GM23338 (cell line): ENCODE data around the gene TLR9. TPM values are rescaled to one million over a fixed set of nuclear protein-coding genes. Genes with fewer than 3 reads are reported as not detected.

Experiments
- ATAC-seq: fragments of 200-7000 bp; cut with Tn5 transposase; 3 replicates; pipeline ENCODE4 v1.9.1; 2020
- DNase-seq: peaks from one replicate; pipeline ENCODE4 v3.0.0-alpha.2; 2015; ENCODE audit warnings: low spot score
- H2AFZ ChIP-seq: fragments of 200-600 bp; sonication (generic); 2 replicates; pipeline ENCODE4 v1.8.0; 2016; ENCODE audit warnings: antibody characterized with exemption, mild to moderate bottlenecking, moderate library complexity
- H3F3A ChIP-seq: fragments of 200-600 bp; sonication (generic); replicated peaks from 2 replicates; pipeline ENCODE4 v1.8.0; 2017; ENCODE audit warnings: antibody characterized with exemption, mixed run types, low read depth
- H3K27ac ChIP-seq: fragments of 200-600 bp; sonication (generic); 2 replicates; pipeline ENCODE4 v1.6.1; 2016; ENCODE audit warnings: low read depth
- H3K27me3 ChIP-seq: fragments of 200-600 bp; sonication (generic); 2 replicates; pipeline ENCODE4 v1.8.0; 2016; ENCODE audit warnings: mild to moderate bottlenecking, mixed run types, moderate library complexity; ENCODE audit not compliant: insufficient read depth
- H3K36me3 ChIP-seq: fragments of 200-600 bp; sonication (generic); 2 replicates; pipeline ENCODE4 v1.8.0; 2016; ENCODE audit warnings: mild to moderate bottlenecking; ENCODE audit not compliant: insufficient read depth
- H3K4me1 ChIP-seq: fragments of 200-600 bp; sonication (generic); 2 replicates; pipeline ENCODE4 v1.8.0; 2016; ENCODE audit warnings: mild to moderate bottlenecking, moderate library complexity; ENCODE audit not compliant: insufficient read depth
- H3K4me2 ChIP-seq: fragments of 200-600 bp; sonication (generic); 2 replicates; pipeline ENCODE4 v1.7.1; 2017; ENCODE audit warnings: mixed run types
- H3K4me3 ChIP-seq: fragments of 200-600 bp; sonication (generic); 2 replicates; pipeline ENCODE4 v1.6.1; 2016; ENCODE audit warnings: mixed run types
- H3K79me2 ChIP-seq: fragments of 200-600 bp; sonication (generic); replicated peaks from 2 replicates; pipeline ENCODE4 v1.8.0; 2017; ENCODE audit warnings: mild to moderate bottlenecking; ENCODE audit not compliant: insufficient read depth
- H3K9me2 ChIP-seq: fragments of 200-600 bp; sonication (generic); 2 replicates; pipeline ENCODE4 v1.8.0; 2017; ENCODE audit not compliant: insufficient read depth
- H4K20me1 ChIP-seq: fragments of 200-600 bp; sonication (generic); replicated peaks from 2 replicates; pipeline ENCODE4 v1.8.0; 2017; ENCODE audit warnings: mild to moderate bottlenecking; ENCODE audit not compliant: insufficient read depth
- H3K27ac Mint-ChIP-seq: 2 replicates; pipeline ENCODE4 v1.8.0; 2020; ENCODE audit warnings: inconsistent platforms, mild to moderate bottlenecking, moderate library complexity, mixed read lengths
- H3K27me3 Mint-ChIP-seq: 3 replicates; pipeline ENCODE4 v1.8.0; 2022; ENCODE audit warnings: low read depth, mild to moderate bottlenecking, moderate library complexity, mixed read lengths, inconsistent platforms; ENCODE audit not compliant: insufficient read depth, poor library complexity
- H3K36me3 Mint-ChIP-seq: 3 replicates; pipeline ENCODE4 v1.8.0; 2021; ENCODE audit warnings: low read depth, mild to moderate bottlenecking, inconsistent platforms, moderate library complexity, mixed read lengths
- H3K4me1 Mint-ChIP-seq: 3 replicates; pipeline ENCODE4 v1.8.0; 2020; ENCODE audit warnings: mild to moderate bottlenecking, inconsistent platforms, mixed read lengths
- H3K4me3 Mint-ChIP-seq: 3 replicates; pipeline ENCODE4 v1.8.0; 2021; ENCODE audit warnings: moderate library complexity, mild to moderate bottlenecking, inconsistent platforms, mixed read lengths
- H3K9me3 Mint-ChIP-seq: 3 replicates; pipeline ENCODE4 v1.8.0; 2020; ENCODE audit warnings: moderate library complexity, mild to moderate bottlenecking, inconsistent platforms, mixed read lengths
- CREB1 ChIP-seq: fragments of 250-450 bp; sonication (Bioruptor Pico); IDR thresholded peaks from 2 replicates; pipeline ENCODE4 v1.5.0; 2020; ENCODE audit warnings: low read depth, mild to moderate bottlenecking, moderate library complexity
- EZH2 ChIP-seq: fragments of 200-600 bp; sonication (generic); IDR thresholded peaks from one replicate; pipeline ENCODE4 v1.8.0; 2017; ENCODE audit warnings: antibody characterized with exemption, mild to moderate bottlenecking, low read depth; ENCODE audit not compliant: unreplicated experiment
- EZH2phosphoT487 ChIP-seq: fragments of 200-600 bp; sonication (generic); IDR thresholded peaks from one replicate; pipeline ENCODE4 v1.8.1; 2018; ENCODE audit warnings: antibody characterized with exemption; ENCODE audit not compliant: unreplicated experiment
- JUNB ChIP-seq: IDR thresholded peaks from one replicate; pipeline ENCODE4 v1.6.1; 2016; ENCODE audit warnings: antibody characterized with exemption; ENCODE audit not compliant: unreplicated experiment
- NANOG ChIP-seq: IDR thresholded peaks from 2 replicates; pipeline ENCODE4 v1.6.1; 2016; ENCODE audit warnings: antibody characterized with exemption, borderline replicate concordance
- POLR2AphosphoS5 ChIP-seq: IDR thresholded peaks from 2 replicates; pipeline ENCODE4 v1.6.1; 2016; ENCODE audit warnings: antibody characterized with exemption, low read depth
- STAT1 ChIP-seq: IDR thresholded peaks from one replicate; pipeline ENCODE4 v1.6.1; 2016; ENCODE audit warnings: antibody characterized with exemption; ENCODE audit not compliant: unreplicated experiment
- ZNF114 ChIP-seq: fragments of 250-450 bp; sonication (Bioruptor Pico); IDR thresholded peaks from 2 replicates; pipeline ENCODE4 v1.5.0; 2020; ENCODE audit warnings: mild to moderate bottlenecking, moderate library complexity
- ZNF331 ChIP-seq: fragments of 250-450 bp; sonication (Bioruptor Pico); IDR thresholded peaks from 2 replicates; pipeline ENCODE4 v1.5.0; 2020; ENCODE audit warnings: low read depth, mild to moderate bottlenecking, moderate library complexity
- polyA plus RNA-seq: library from polyadenylated mRNA; unstranded; fragments of >200 nt; fragmentation: Nextera tagmentation; extraction: Ambion mirVana; gene quantifications from 2 replicates; pipeline ENCODE4 v1.2.1, GENCODE V29; 2016
- total RNA-seq: library from RNA; depleted of rRNA; stranded (reverse); fragments of >200 nt; shearing (Covaris generic); gene quantifications from 2 replicates; pipeline ENCODE4 v1.2.3, GENCODE V29; 2014
- TF ChIP-seq, protein P1 (sequence below), 2 experiments: fragments of 200-600 bp in 1 of 2; sonication (generic) in 1 of 2; conservative IDR thresholded peaks; 2 replicates each; pipeline versions ENCODE4 v1.5.1 to v1.6.1; 2016 to 2017; ENCODE audit warnings: antibody characterized with exemption in 2 of 2, low read depth in 2 of 2, mild to moderate bottlenecking in 2 of 2, moderate library complexity in 1 of 2
- TF ChIP-seq, protein P2 (sequence below): IDR thresholded peaks from one replicate; pipeline ENCODE4 v1.6.1; 2018; ENCODE audit warnings: antibody characterized with exemption; ENCODE audit not compliant: unreplicated experiment
- TF ChIP-seq, protein P3 (sequence below): fragments of 250-450 bp; sonication (Bioruptor Pico); IDR thresholded peaks from 2 replicates; pipeline ENCODE4 v1.5.0; 2020; ENCODE audit warnings: mild to moderate bottlenecking, moderate library complexity
- TF ChIP-seq, protein P4 (sequence below): IDR thresholded peaks from 2 replicates; pipeline ENCODE4 v1.6.1; 2016; ENCODE audit warnings: antibody characterized with exemption

Gene TLR9
- total and polyA plus RNA-seq, 2 experiments from 2014 or later, result not detected

DNA sequence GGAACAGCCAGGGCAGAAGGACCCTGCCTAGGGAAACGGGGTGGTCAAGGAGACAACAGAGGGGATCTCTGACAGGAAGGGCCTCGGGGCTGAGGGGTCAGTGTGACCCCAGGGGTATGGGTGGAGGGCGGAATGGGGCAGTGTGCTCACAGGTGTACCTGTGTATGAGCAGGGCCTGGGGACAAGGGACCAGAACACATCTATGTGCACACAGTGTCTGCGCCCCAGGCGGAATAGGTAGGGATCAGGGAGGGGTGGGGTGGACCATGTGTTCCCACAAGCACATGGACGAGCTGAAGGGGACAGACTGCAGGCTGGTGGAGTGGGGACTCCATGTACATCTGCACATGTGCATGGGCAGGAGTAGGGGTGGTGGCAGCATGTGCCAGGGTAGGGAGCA lies 5.0 kb upstream of the TLR9 start:
- 0 out of 2 replicates have a peak, but pooled peaks cover 5% of the 10 kb centered on the region for H4K20me1 ChIP-seq
- H3K79me2 ChIP-seq, result no peaks in the 10 kb centered on the region
- no peak overlapping the region for H3K4me2 ChIP-seq
- Mint-ChIP-seq H3K27me3 (peaks cover 13% of the 10 kb centered on the region), H3K27ac (no peak overlapping the region; the same call in 1 of the 2 replicates), H3K4me3 (no peak overlapping the region), H3K4me1 (peaks cover 13% of the 10 kb centered on the region), H3K36me3 (peaks cover 24% of the 10 kb centered on the region), H3K9me3 (no peaks in the 10 kb centered on the region)
- no peak overlapping the region for H3K4me3 ChIP-seq
- H3K9me2 ChIP-seq, result no peaks in the 10 kb centered on the region
- TF ChIP-seq, protein P1, sequence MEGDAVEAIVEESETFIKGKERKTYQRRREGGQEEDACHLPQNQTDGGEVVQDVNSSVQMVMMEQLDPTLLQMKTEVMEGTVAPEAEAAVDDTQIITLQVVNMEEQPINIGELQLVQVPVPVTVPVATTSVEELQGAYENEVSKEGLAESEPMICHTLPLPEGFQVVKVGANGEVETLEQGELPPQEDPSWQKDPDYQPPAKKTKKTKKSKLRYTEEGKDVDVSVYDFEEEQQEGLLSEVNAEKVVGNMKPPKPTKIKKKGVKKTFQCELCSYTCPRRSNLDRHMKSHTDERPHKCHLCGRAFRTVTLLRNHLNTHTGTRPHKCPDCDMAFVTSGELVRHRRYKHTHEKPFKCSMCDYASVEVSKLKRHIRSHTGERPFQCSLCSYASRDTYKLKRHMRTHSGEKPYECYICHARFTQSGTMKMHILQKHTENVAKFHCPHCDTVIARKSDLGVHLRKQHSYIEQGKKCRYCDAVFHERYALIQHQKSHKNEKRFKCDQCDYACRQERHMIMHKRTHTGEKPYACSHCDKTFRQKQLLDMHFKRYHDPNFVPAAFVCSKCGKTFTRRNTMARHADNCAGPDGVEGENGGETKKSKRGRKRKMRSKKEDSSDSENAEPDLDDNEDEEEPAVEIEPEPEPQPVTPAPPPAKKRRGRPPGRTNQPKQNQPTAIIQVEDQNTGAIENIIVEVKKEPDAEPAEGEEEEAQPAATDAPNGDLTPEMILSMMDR (conservative IDR thresholded peaks at IDR 0.05; ENCODE audit: low read depth in 2 of 2), result no peak
- TF ChIP-seq, protein P2, sequence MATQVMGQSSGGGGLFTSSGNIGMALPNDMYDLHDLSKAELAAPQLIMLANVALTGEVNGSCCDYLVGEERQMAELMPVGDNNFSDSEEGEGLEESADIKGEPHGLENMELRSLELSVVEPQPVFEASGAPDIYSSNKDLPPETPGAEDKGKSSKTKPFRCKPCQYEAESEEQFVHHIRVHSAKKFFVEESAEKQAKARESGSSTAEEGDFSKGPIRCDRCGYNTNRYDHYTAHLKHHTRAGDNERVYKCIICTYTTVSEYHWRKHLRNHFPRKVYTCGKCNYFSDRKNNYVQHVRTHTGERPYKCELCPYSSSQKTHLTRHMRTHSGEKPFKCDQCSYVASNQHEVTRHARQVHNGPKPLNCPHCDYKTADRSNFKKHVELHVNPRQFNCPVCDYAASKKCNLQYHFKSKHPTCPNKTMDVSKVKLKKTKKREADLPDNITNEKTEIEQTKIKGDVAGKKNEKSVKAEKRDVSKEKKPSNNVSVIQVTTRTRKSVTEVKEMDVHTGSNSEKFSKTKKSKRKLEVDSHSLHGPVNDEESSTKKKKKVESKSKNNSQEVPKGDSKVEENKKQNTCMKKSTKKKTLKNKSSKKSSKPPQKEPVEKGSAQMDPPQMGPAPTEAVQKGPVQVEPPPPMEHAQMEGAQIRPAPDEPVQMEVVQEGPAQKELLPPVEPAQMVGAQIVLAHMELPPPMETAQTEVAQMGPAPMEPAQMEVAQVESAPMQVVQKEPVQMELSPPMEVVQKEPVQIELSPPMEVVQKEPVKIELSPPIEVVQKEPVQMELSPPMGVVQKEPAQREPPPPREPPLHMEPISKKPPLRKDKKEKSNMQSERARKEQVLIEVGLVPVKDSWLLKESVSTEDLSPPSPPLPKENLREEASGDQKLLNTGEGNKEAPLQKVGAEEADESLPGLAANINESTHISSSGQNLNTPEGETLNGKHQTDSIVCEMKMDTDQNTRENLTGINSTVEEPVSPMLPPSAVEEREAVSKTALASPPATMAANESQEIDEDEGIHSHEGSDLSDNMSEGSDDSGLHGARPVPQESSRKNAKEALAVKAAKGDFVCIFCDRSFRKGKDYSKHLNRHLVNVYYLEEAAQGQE, result no peak
- TF ChIP-seq NANOG (no peak), ZNF331 (CRISPR knock-in tag) (no peak), EZH2 (no peak), CREB1 (CRISPR knock-in tag) (no peak), EZH2phosphoT487 (no peak), JUNB (no peak), STAT1 (no peak), POLR2AphosphoS5 (no peak), ZNF114 (CRISPR knock-in tag) (no peak)
- TF ChIP-seq, protein P3, sequence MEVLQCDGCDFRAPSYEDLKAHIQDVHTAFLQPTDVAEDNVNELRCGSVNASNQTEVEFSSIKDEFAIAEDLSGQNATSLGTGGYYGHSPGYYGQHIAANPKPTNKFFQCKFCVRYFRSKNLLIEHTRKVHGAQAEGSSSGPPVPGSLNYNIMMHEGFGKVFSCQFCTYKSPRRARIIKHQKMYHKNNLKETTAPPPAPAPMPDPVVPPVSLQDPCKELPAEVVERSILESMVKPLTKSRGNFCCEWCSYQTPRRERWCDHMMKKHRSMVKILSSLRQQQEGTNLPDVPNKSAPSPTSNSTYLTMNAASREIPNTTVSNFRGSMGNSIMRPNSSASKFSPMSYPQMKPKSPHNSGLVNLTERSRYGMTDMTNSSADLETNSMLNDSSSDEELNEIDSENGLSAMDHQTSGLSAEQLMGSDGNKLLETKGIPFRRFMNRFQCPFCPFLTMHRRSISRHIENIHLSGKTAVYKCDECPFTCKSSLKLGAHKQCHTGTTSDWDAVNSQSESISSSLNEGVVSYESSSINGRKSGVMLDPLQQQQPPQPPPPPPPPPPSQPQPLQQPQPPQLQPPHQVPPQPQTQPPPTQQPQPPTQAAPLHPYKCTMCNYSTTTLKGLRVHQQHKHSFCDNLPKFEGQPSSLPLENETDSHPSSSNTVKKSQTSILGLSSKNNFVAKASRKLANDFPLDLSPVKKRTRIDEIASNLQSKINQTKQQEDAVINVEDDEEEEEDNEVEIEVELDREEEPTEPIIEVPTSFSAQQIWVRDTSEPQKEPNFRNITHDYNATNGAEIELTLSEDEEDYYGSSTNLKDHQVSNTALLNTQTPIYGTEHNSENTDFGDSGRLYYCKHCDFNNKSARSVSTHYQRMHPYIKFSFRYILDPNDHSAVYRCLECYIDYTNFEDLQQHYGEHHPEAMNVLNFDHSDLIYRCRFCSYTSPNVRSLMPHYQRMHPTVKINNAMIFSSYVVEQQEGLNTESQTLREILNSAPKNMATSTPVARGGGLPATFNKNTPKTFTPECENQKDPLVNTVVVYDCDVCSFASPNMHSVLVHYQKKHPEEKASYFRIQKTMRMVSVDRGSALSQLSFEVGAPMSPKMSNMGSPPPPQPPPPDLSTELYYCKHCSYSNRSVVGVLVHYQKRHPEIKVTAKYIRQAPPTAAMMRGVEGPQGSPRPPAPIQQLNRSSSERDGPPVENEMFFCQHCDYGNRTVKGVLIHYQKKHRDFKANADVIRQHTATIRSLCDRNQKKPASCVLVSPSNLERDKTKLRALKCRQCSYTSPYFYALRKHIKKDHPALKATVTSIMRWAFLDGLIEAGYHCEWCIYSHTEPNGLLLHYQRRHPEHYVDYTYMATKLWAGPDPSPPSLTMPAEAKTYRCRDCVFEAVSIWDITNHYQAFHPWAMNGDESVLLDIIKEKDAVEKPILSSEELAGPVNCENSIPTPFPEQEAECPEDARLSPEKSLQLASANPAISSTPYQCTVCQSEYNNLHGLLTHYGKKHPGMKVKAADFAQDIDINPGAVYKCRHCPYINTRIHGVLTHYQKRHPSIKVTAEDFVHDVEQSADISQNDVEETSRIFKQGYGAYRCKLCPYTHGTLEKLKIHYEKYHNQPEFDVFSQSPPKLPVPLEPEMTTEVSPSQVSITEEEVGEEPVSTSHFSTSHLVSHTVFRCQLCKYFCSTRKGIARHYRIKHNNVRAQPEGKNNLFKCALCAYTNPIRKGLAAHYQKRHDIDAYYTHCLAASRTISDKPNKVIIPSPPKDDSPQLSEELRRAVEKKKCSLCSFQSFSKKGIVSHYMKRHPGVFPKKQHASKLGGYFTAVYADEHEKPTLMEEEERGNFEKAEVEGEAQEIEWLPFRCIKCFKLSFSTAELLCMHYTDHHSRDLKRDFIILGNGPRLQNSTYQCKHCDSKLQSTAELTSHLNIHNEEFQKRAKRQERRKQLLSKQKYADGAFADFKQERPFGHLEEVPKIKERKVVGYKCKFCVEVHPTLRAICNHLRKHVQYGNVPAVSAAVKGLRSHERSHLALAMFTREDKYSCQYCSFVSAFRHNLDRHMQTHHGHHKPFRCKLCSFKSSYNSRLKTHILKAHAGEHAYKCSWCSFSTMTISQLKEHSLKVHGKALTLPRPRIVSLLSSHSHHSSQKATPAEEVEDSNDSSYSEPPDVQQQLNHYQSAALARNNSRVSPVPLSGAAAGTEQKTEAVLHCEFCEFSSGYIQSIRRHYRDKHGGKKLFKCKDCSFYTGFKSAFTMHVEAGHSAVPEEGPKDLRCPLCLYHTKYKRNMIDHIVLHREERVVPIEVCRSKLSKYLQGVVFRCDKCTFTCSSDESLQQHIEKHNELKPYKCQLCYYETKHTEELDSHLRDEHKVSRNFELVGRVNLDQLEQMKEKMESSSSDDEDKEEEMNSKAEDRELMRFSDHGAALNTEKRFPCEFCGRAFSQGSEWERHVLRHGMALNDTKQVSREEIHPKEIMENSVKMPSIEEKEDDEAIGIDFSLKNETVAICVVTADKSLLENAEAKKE (CRISPR knock-in tag), result no peak
- TF ChIP-seq, protein P4, sequence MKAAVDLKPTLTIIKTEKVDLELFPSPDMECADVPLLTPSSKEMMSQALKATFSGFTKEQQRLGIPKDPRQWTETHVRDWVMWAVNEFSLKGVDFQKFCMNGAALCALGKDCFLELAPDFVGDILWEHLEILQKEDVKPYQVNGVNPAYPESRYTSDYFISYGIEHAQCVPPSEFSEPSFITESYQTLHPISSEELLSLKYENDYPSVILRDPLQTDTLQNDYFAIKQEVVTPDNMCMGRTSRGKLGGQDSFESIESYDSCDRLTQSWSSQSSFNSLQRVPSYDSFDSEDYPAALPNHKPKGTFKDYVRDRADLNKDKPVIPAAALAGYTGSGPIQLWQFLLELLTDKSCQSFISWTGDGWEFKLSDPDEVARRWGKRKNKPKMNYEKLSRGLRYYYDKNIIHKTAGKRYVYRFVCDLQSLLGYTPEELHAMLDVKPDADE, result no peak
- no peak overlapping the region for H2AFZ ChIP-seq
- H3K36me3 ChIP-seq, result peaks cover 3% of the 10 kb centered on the region; the same call in 1 of the 2 replicates
- H3F3A ChIP-seq, result 0 out of 2 replicates have a peak, but pooled peaks cover 6% of the 10 kb centered on the region
- no peak for ATAC-seq
- H3K4me1 ChIP-seq, result no peaks in the 10 kb centered on the region
- no peaks in the 10 kb centered on the region for H3K27me3 ChIP-seq
- no peak overlapping the region for H3K27ac ChIP-seq
- no peak for DNase-seq
